GM21528 (cell line): ENCODE results near the gene EPB41L2.

Experiments
- ATAC-seq: cut with Tn5 transposase; IDR thresholded peaks from one replicate; pipeline ENCODE4 v1.9.1; 2021; ENCODE audit warnings: mild to moderate bottlenecking, moderate library complexity; ENCODE audit not compliant: unreplicated experiment, low FRiP score

EPB41L2 gene

DNA sequence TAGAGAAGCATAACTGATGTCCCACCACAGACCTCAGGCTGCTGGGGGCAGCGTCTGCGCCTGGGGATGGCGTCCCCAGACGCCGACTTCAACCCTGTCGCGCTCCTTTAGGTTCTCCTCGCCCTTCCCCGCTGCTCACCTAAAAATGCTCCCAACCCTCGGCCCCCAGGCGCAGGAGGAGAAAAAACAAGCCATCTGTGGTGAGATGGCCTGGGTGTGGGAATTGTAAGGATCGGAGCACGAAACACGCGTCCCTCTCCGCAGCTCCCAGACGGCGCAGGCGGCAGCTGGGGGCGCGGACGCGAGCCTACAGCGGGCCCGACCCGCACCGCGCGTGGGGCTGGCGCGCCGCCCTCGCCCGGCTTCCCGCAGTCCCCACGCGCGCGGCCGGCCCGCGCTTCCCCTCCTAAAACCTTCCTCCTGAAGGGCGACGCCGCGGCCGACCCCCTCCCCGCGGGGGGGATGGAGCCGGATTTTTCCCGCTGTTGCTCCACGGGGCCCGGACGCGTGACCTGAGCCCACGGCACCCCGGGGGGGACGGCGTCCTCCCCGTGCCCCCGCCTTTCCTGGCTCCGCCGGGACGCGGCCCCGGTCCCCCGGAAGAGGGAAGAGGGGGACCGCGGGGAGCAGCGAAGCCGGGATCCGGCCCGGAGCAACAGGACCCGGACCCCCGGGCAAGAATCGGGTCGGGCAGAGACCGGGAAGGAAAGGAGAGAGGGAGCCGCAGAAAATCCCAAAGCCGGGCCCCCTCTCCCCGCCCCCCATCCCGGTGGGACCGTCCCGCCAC, 611 bp downstream of the EPB41L2 start:
- ATAC-seq: peak; percentile 31

DNA sequence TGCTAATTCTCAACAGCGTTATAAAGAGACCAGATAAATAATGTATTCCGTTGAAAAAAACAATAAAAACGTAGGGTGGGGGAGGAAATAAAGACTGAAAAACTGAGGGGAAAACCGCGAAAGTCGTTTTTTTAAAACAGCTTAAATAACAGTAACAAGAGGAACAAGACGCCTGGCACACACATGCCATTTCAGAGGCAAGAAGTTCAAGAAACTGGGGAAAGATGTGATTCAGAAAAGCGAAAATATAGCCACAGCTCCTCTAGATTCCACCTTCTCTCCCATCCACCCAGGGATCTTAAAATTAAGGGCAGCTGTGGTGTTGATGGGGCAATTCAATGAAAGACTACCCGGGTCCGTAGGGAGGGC, 1.3 kb downstream of the EPB41L2 start:
- no peak for ATAC-seq

- ATAC-seq: no peak
Measured at GRCh38 chr6:131061041-131061750, 1.8 kb downstream of the EPB41L2 start.

- ATAC-seq: no peak
Measured at GRCh38 chr6:131060311-131060710, 2.7 kb downstream of the EPB41L2 start.

DNA sequence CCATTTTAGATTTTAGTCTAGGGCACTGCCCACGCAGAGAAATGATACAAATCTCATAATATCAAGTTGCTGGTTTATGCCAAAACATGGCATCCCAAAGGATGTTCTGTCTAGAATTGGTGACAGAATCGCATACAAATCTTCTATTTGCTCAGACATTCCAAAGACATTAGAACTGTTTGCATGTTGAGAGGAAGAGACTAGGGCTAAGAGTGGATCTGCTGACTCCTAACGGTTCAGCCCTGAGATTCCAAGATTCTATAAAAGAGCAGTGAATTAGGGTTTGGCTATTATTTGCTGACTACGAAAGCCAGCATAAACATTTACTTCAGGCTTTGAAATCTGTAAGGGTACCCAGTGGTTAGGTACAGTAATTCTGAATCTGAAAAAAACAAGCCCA, 3.6 kb downstream of the EPB41L2 start:
- ATAC-seq: no peak

DNA sequence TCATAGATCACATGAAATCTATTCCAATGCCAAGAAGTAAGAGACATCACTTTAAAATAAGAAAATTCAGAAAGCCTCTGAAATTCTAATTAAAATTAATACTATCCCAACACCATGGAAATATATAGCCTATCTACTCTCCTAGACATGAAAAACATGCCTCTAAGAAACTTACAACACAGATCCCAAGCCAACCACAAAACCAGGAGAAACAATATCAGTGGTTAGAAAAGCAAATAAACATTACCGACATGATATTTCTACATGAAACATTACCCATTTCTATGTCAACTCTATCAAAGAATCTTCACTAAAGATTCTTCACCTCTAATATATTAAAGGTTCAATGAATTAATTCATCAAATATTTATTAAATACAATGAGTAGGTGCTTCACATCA, 4.8 kb downstream of the EPB41L2 start:
- no peak for ATAC-seq

GRCh38 chr6:131054392-131055250, 8.4 kb downstream of the EPB41L2 start:
- no peak for ATAC-seq

GRCh38 chr6:131053546-131054240, 9.4 kb downstream of the EPB41L2 start:
- ATAC-seq: no peak

DNA sequence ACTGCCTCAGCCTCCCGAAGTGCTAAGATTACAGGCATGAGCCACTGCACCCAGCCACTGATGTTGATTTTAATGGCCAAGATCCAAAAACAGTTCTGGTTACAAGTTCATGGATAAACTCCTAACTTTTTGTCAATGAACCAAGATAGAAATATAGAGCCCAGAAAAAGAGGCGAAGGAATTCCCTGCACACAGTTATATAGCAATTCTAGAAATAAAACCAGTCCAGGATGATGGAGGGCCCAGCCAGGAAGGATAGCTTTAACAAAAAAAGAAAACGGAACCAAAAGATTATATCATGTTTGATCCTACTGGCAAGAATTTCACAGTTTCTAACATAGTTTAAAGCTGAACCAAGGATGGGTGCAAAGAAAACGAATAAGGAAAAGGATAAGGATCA, 10.9 kb downstream of the EPB41L2 start:
- ATAC-seq: no peak

DNA sequence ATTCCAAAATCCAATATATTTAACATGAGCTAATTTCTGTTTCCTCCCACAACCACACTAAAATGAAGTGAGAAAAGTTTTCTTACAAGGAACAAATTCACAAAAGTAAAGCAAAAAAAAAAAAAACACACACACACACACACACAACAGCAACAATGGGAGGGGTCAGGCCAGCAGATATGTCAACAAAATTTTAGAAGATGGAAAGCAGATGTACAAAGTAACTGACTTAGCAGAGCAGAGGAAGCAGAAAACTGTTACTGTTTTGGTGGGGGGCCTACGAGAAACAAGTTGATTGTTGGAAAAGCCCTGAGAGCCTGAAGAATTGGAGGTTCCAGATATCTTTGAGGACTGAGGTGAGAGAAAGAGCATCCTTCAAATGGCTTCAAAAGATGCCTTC, 11.7 kb downstream of the EPB41L2 start:
- ATAC-seq: no peak

- no peak for ATAC-seq
Measured at GRCh38 chr6:131049608-131050007, 13.4 kb downstream of the EPB41L2 start.

DNA sequence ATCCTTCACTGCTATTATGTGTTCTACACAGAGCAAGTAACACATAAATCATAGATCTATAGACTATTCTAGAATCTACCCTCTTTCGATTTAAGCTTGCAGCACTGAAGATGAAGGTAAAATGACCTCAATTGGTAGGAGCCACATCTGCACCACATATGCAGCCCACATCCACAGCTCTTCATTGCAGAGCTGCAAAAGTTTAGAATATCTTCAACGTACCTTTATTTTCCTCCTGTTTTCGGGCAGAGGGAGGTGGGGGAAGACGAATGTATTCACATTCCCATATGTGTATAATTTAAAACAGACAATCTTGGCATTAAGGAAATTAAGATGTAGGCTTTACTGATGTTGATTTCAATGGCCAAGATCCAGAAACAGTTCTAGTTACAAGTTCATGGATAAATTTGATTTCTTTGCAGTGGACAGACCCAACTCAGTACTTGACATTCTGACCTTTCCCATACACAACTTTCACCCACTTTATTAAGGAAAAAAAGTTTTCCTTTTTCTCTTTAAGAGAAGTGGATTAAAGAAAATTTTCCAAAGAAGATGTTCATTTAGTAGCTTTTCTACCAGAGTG, 14.0 kb downstream of the EPB41L2 start:
- no peak for ATAC-seq

DNA sequence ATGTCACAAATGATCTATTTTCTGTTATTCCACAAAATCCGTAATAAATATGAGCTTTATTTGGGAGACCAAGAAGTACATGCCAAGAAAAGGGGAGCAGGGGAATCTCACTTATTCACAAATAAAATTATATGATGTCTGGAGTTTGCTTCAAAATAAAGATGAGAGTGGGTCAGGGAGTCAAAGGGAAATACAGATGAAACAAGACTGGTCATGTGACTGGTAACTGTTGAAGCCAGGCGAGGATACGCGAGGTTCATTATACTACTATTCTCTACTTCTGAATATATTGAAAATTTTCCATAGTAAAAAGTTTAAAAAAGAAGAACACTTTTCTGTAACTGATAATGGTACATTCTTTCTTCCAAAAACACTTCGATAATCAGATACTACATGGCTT, 14.6 kb downstream of the EPB41L2 start:
- no peak for ATAC-seq

GRCh38 chr6:131045139-131045538, 17.9 kb downstream of the EPB41L2 start:
- no peak for ATAC-seq

GRCh38 chr6:131043902-131044447, 19.1 kb downstream of the EPB41L2 start:
- ATAC-seq: no peak

- no peak for ATAC-seq
Measured at GRCh38 chr6:131042664-131043063, 20.4 kb downstream of the EPB41L2 start.

DNA sequence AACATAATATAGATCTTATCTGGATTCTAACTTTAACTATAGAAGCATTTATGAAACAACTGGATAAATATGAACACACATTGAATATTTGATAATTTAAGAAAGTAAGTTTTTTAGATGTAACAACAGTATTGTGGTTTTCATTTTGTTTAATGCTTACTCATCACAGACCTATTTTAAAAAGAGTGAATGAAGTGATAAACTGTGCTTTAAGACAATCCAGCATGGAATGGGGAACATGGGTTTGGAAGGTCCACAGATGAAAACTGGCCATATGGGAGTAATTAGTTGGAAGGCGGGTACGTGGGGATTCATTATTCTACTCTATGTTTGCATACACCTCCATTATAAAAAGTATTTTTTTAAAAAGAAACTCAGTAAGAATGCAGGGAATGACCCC, 21.2 kb downstream of the EPB41L2 start:
- ATAC-seq: no peak

DNA sequence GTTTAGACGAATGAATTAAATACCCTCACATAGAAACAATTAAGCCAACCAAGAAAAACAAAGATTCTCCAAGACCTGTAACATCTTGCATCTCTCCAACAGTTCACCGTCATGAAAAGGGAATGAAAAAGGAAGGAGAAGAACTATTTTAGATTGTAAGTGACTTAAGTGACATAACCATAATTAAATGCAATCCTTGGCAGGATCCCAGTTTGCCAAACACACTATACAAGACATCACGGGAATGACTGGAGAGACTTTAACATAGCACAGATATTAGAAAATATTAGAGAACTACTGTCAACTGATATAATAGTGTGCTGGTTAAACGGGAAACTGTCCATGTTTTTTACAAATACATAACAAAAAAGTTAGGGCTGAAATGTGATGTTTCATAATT, 22.2 kb downstream of the EPB41L2 start:
- ATAC-seq: no peak

- ATAC-seq: no peak
Measured at GRCh38 chr6:131039345-131039680, 23.7 kb downstream of the EPB41L2 start.
